ENCODE results near the gene PLCB2.

PLCB2 gene

DNA sequence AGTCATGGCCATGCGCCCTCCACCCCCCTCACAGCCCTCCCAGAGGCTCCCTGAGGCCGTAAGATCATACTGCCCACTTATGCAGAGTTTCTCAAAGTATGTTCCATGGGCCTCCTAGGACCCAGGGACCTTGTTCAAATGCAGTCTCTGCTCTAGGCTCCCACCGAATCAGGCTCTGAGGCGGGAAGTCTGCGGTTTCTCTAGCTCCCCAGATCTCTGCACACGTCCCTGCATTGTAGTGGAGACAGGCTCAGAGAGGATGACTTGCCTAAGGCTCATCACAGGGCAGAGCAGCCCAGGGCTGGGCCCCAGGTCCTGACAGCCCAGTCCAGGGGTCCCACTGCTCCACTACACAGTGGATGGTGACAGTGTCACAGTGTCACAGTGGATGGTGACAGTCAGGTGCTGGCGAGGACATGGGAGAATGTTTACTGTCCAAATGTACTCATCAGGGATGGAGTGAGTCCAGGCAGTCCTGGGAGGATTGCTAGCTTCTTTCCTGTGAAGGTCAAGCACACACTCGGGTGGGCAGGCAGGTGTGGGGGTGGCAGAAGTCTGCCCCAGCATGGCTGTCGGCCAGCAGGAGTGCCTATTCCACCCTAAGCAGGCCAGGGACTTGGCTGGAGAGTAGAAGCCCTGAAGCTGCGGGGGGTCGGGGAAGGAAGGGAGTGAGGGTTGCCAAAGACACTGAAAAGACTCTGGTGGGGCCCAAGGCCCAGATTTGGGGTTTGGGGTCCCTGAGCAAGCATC lies 37.3 kb downstream of the PLCB2 start:
- TF ChIP-seq, protein P1, sequence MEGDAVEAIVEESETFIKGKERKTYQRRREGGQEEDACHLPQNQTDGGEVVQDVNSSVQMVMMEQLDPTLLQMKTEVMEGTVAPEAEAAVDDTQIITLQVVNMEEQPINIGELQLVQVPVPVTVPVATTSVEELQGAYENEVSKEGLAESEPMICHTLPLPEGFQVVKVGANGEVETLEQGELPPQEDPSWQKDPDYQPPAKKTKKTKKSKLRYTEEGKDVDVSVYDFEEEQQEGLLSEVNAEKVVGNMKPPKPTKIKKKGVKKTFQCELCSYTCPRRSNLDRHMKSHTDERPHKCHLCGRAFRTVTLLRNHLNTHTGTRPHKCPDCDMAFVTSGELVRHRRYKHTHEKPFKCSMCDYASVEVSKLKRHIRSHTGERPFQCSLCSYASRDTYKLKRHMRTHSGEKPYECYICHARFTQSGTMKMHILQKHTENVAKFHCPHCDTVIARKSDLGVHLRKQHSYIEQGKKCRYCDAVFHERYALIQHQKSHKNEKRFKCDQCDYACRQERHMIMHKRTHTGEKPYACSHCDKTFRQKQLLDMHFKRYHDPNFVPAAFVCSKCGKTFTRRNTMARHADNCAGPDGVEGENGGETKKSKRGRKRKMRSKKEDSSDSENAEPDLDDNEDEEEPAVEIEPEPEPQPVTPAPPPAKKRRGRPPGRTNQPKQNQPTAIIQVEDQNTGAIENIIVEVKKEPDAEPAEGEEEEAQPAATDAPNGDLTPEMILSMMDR (IDR thresholded peaks at IDR 0.05; ENCODE audit: low read depth, low read length) = no peak
- in situ Hi-C loops (cut with HindIII; ENCODE audit: low sequenced_read_pairs) = no loop called here
- no peak for DNase-seq (ENCODE audit: low read depth, low spot score)
- no peak overlapping the region for H3K4me3 ChIP-seq (ENCODE audit: low read depth, low read length)

DNA sequence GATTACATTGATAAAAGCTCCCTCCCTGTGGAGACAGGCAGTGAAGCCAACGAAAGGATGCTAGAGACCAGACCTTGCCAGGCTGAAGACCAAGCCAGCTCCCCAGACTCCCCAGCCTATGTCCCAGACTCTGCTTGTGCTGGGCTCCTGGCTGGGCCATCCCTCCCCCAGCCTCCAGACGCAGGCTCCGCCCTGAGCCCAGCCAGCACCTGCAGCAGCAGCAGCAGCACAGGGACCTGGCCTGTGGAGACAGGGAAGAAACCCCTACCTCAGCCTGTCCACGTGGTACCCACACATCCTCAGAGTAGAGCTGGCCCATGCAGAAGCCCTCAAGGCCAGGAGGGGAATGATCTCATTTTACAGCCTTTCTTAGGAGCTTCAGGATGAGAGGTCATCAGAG lies 38.1 kb downstream of the PLCB2 start:
- DNase-seq (ENCODE audit: low read depth, low spot score) = no peak
- in situ Hi-C loops (cut with HindIII; ENCODE audit: low sequenced_read_pairs) = no loop called here
- TF ChIP-seq, protein P1 (IDR thresholded peaks at IDR 0.05; ENCODE audit: low read depth, low read length) = no peak
- no peak overlapping the region for H3K4me3 ChIP-seq (ENCODE audit: low read depth, low read length)

DNA sequence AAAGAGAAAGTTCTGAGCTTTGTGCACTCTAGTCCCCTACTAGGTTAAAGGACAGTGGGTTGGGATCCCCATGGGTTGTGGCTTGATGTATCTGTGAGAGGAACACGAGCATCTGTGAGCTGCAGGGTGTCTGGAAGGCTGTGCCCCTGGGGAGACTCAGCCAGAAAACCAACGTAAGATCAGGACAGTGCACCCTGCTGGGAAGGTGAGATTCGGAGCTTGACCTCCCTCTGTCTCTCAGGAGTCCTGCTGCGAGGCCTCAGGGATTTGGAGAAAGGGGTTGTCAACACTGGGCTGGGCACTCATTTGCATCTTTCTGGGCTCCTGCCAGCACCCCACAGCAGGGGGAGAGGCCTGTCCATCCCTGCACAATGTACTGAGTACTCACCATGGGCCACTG lies 40.1 kb downstream of the PLCB2 start:
- no peak overlapping the region for H3K4me3 ChIP-seq (ENCODE audit: low read depth, low read length)
- TF ChIP-seq, protein P1 (IDR thresholded peaks at IDR 0.05; ENCODE audit: low read depth, low read length) = no peak
- in situ Hi-C loops (cut with HindIII; ENCODE audit: low sequenced_read_pairs) = no loop called here
- no peak for DNase-seq (ENCODE audit: low read depth, low spot score)

DNA sequence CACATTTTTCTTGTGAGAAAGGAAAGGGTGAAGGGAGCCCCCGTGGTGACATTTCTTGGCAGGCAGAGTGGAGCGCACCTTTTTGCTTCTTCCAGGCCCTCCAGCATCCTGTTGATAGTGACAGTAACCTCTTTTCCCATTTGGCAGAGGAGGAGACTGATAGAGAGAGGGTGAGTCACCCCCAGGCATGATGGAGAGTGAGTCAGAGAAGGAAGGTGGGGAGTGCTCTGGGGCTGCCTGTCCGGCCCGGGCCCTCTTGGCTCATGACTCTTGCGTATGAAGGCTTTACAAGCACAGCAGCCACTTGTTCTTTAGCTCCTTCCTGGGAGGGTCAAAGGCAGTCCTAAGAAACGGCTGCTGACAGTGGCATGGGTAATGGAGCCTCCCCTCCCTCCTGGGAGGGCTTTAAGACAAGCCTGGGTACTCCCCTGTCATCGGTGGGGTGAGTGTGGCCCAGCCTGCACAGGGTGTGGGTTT lies 40.9 kb downstream of the PLCB2 start:
- TF ChIP-seq, protein P1 (IDR thresholded peaks at IDR 0.05; ENCODE audit: low read depth, low read length) = no peak
- peak; percentile 95 for DNase-seq (ENCODE audit: low read depth, low spot score)
- H3K4me3 ChIP-seq (ENCODE audit: low read depth, low read length) = no peak overlapping the region
- in situ Hi-C loops (cut with HindIII; ENCODE audit: low sequenced_read_pairs) = no loop called here

DNA sequence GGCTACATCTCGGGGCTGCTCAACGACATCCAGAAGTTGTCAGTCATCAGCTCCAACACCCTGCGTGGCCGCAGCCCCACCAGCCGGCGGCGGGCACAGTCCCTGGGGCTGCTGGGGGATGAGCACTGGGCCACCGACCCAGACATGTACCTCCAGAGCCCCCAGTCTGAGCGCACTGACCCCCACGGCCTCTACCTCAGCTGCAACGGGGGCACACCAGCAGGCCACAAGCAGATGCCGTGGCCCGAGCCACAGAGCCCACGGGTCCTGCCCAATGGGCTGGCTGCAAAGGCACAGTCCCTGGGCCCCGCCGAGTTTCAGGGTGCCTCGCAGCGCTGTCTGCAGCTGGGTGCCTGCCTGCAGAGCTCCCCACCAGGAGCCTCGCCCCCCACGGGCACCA lies 41.9 kb downstream of the PLCB2 start:
- H3K4me3 ChIP-seq (ENCODE audit: low read depth, low read length) = no peak overlapping the region
- TF ChIP-seq, protein P1 (IDR thresholded peaks at IDR 0.05; ENCODE audit: low read depth, low read length) = no peak

DNA sequence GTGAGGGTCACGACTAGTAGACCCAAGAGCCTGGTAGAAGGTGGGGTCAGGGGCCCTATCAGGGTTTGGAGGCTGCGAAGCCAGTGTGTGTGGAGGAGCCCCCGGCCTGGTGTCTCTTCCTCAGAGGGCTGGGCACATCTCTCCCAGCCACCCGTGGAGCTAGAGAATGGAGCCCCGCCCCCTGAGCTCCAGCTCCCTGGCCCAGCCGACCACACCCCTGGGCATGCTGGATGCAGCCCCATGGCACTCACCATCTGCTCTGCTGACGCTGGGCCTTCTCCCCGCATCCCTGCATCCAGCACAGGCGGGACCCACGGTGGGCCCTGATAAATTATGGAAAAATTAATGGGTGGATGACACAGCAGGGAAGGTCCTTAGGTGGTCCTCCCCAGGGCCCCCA lies 42.4 kb downstream of the PLCB2 start:
- no peak overlapping the region for H3K4me3 ChIP-seq (ENCODE audit: low read depth, low read length)
- DNase-seq (ENCODE audit: low read depth, low spot score) = no peak
- TF ChIP-seq, protein P1 (IDR thresholded peaks at IDR 0.05; ENCODE audit: low read depth, low read length) = no peak
- in situ Hi-C loops (cut with HindIII; ENCODE audit: low sequenced_read_pairs) = no loop called here

More for the DNA sequence above, 41.9 kb downstream of the PLCB2 start:
- in situ Hi-C loops (cut with HindIII; ENCODE audit: low sequenced_read_pairs) = no loop called here
- DNase-seq (ENCODE audit: low read depth, low spot score) = no peak

All from astrocyte of the spinal cord (primary cell).